GM12878 (cell line): Measurements from ENCODE around the gene STAB2. TPM values are rescaled to one million over a fixed set of nuclear protein-coding genes. Genes with fewer than 3 reads are reported as not detected.

Experiments
- ATAC-seq: fragments of 200-7000 bp; cut with Tn5 transposase; 3 replicates; pipeline ENCODE4 v1.9.1; 2020; ENCODE audit warnings: mild to moderate bottlenecking, moderate library complexity
- BruUV-seq: library from RNA; stranded (reverse); fragments of 400-500 nt; replicated peaks from 2 replicates; lab custom pipeline; 2021; lab: Mats Ljungman, UMichigan
- CTCF ChIA-PET: fragments of 300-600 bp; sonication (Branson Sonifier 250); formaldehyde crosslinking; extraction: SDS; loops from one replicate; lab custom pipeline; 2021; ENCODE audit warnings: inconsistent platforms; lab: Yijun Ruan, JAX
- POLR2A ChIA-PET: fragments of 350-600 bp; formaldehyde crosslinking; extraction: SDS; loops from one replicate; lab custom pipeline; 2021; ENCODE audit warnings: inconsistent platforms; lab: Charles Lee
- RAD21 ChIA-PET: fragments of 300-600 bp; sonication (Branson Sonifier 250); formaldehyde crosslinking; loops from one replicate; lab custom pipeline; 2023; ENCODE audit warnings: antibody characterized with exemption; ENCODE audit not compliant: unreplicated experiment; lab: Charles Lee
- SMC1A ChIA-PET: fragments of 300-600 bp; sonication (Branson Sonifier 250); formaldehyde crosslinking; loops from one replicate; lab custom pipeline; 2023; ENCODE audit not compliant: unreplicated experiment, uncharacterized antibody; lab: Charles Lee
- DNase-seq: peaks from one replicate; pipeline ENCODE4 v3.0.0-alpha.2; 2011; ENCODE audit warnings: low read depth, low spot score
- FAIRE-seq: peaks from 3 replicates; lab custom pipeline; 2011; peaks lifted over from hg19 to GRCh38; lab: Jason Lieb, UNC
- H2AFZ ChIP-seq: 2 replicates; pipeline ENCODE4 v1.6.0; 2011; ENCODE audit warnings: low read depth, low read length, control low read depth; ENCODE audit not compliant: control insufficient read depth
- H3K27ac ChIP-seq: 2 replicates; pipeline ENCODE4 v1.5.1; 2011; ENCODE audit warnings: control low read depth; ENCODE audit not compliant: control insufficient read depth, insufficient read depth
- H3K27me3 ChIP-seq, 2 experiments: replicated peaks in 1 of 2; 2 replicates each; pipeline versions ENCODE4 v1.6.0 to v1.6.1; 2011; ENCODE audit warnings: low read length in 1 of 2; ENCODE audit not compliant: control insufficient read depth in 2 of 2, insufficient read depth in 2 of 2
- H3K36me3 ChIP-seq, 2 experiments: 2 replicates each; pipeline ENCODE4 v1.5.1; 2011; ENCODE audit warnings: low read length in 1 of 2; ENCODE audit not compliant: control insufficient read depth in 2 of 2, insufficient read depth in 2 of 2
- H3K4me1 ChIP-seq: 2 replicates; pipeline ENCODE4 v1.6.1; 2011; ENCODE audit warnings: mild to moderate bottlenecking, low read length, moderate library complexity, mixed read lengths; ENCODE audit not compliant: control insufficient read depth, insufficient read depth
- H3K4me2 ChIP-seq: 2 replicates; pipeline ENCODE4 v1.6.0; 2011; ENCODE audit warnings: control low read depth; ENCODE audit not compliant: control insufficient read depth, insufficient read depth
- H3K4me3 ChIP-seq: fragments of 200-600 bp; sonication (generic); 2 replicates; pipeline ENCODE4 v1.5.1; 2016
- H3K79me2 ChIP-seq: 2 replicates; pipeline ENCODE4 v1.6.0; 2011; ENCODE audit warnings: low read length; ENCODE audit not compliant: control insufficient read depth, insufficient read depth
- H3K9ac ChIP-seq: 2 replicates; pipeline ENCODE4 v1.8.0; 2011; ENCODE audit warnings: low read length, control low read depth, mixed read lengths; ENCODE audit not compliant: control insufficient read depth, insufficient read depth
- H3K9me3 ChIP-seq: replicated peaks from 3 replicates; pipeline ENCODE4 v1.5.1; 2011; ENCODE audit warnings: mild to moderate bottlenecking, low read length; ENCODE audit not compliant: control insufficient read depth, insufficient read depth
- H4K20me1 ChIP-seq: 2 replicates; pipeline ENCODE4 v1.6.0; 2011; ENCODE audit not compliant: control insufficient read depth, insufficient read depth
- BCL3 ChIP-seq: IDR thresholded peaks from 2 replicates; pipeline ENCODE4 v1.6.1; 2011; ENCODE audit warnings: borderline replicate concordance, low read depth, mild to moderate bottlenecking, moderate library complexity, low read length; ENCODE audit not compliant: insufficient read depth, poor library complexity, severe bottlenecking
- SRF ChIP-seq, 2 experiments: IDR thresholded peaks; 2 replicates each; pipeline ENCODE4 v1.6.1; 2011; ENCODE audit warnings: low read depth in 2 of 2, low read length in 2 of 2, mild to moderate bottlenecking in 1 of 2, moderate library complexity in 1 of 2
- ZNF217 ChIP-seq: fragments of 450-650 bp; IDR thresholded peaks from 2 replicates; pipeline ENCODE4 v1.6.1; 2017; ENCODE audit warnings: antibody characterized with exemption, mild to moderate bottlenecking
- ZNF384 ChIP-seq: IDR thresholded peaks from 2 replicates; pipeline ENCODE4 v1.6.1; 2012; ENCODE audit warnings: low read depth, mild to moderate bottlenecking, low read length, improper control_type of control experiment, borderline replicate concordance
- WGBS: methylation state at CpG from one replicate; pipeline ENCODE4 v1.1.6; 2016; ENCODE audit warnings: low lambda C conversion rate; ENCODE audit not compliant: insufficient replicate concordance, insufficient coverage; ENCODE audit errors: missing lambda C conversion rate; 5-methylcytosine and 5-hydroxymethylcytosine counted together
- in situ Hi-C: fragments of 300-500 bp; cut with MboI; formaldehyde crosslinking; loops from 9 replicates; pipeline ENCODE4 v1.14.3; 2018; ENCODE audit warnings: mixed read lengths
- intact Hi-C: fragments of 100-400 bp; cut with micrococcal nuclease; formaldehyde crosslinking; loops from one replicate; pipeline ENCODE4 v1.14.2; 2022; ENCODE audit not compliant: unreplicated experiment
- polyA plus RNA-seq, 11 experiments: library from polyadenylated mRNA; depleted of rRNA in 4 of 11; unstranded in 6 of 11; stranded (reverse) in 5 of 11; fragments of >200 nt; fragmentation: Nextera tagmentation in 4 of 11; fragmentation: Illumina TruSeq in 1 of 11; extraction: Ambion mirVana in 4 of 11; extraction: Trizol in 1 of 11; gene quantifications; 1 replicate in 1 of 11; 2 replicates in 10 of 11; pipeline versions ENCODE4 v1.2.1 to v1.2.3, GENCODE V29; 2011 to 2016; ENCODE audit warnings: inconsistent platforms in 2 of 11, missing spikeins in 2 of 11, low read depth in 1 of 11
- total RNA-seq, 4 experiments: library from RNA; depleted of rRNA in 3 of 4; stranded (reverse); fragments of >200 nt in 3 of 4; fragmentation: Illumina TruSeq in 1 of 4; extraction: Trizol in 1 of 4; gene quantifications; 2 replicates each; pipeline versions ENCODE4 v1.2.1 to v1.2.3, GENCODE V29; 2013 to 2021
- TF ChIP-seq, protein P1 (sequence below), 3 experiments: IDR thresholded peaks in 2 of 3; conservative IDR thresholded peaks in 1 of 3; 2 replicates each; pipeline ENCODE4 v1.5.1; 2011; ENCODE audit warnings: low read depth in 3 of 3, low read length in 3 of 3, mild to moderate bottlenecking in 3 of 3, control low read depth in 2 of 3, moderate library complexity in 2 of 3, inconsistent platforms in 1 of 3, mixed read lengths in 1 of 3; ENCODE audit not compliant: control insufficient read depth in 2 of 3, insufficient read depth in 1 of 3; ENCODE audit errors: extremely low read depth in 1 of 3
- TF ChIP-seq, protein P2 (sequence below): IDR thresholded peaks from 2 replicates; pipeline ENCODE4 v1.6.1; 2011; ENCODE audit warnings: mild to moderate bottlenecking, low read depth, low read length, moderate library complexity; ENCODE audit not compliant: insufficient replicate concordance
- TF ChIP-seq, protein P3 (sequence below): fragments of 450-650 bp; IDR thresholded peaks from 2 replicates; pipeline ENCODE4 v1.6.1; 2018; ENCODE audit warnings: mild to moderate bottlenecking, low read depth, moderate library complexity; ENCODE audit not compliant: partially characterized antibody
- TF ChIP-seq, protein P4 (sequence below): IDR thresholded peaks from 2 replicates; pipeline ENCODE4 v1.6.1; 2011; ENCODE audit warnings: low read depth, mild to moderate bottlenecking, low read length, moderate library complexity, borderline replicate concordance; ENCODE audit errors: extremely low read depth
- TF ChIP-seq, protein P5 (sequence below): IDR thresholded peaks from 2 replicates; pipeline ENCODE4 v1.6.1; 2012; ENCODE audit warnings: low read length, inconsistent platforms

Gene STAB2
- total and polyA plus RNA-seq, 10 of the 15 experiments (the other 5 are each of a cell fraction or from before 2014, with no cell fraction given) = 0.37 TPM; not detected in 9

DNA sequence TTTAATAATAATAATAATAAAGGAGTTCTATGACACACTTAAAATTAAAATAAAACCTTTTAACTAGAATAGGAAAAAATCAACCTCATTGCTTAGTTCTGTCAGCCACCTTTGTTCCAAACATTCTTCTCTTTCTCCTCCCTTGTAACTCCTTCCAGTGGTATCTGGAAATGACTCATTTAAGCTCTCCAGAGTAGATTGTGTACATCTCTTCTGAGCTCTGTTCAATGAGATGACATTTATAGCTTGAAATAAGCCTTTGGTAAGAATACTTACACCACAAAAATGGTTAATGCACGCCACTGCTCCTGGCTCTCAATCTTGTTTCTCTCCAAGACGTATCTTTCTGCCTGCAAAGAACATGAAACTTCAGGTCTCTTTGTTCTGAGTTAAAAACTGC lies 70.3 kb downstream of the STAB2 start:
- CTCF ChIA-PET = interaction anchor here (0.8 to 1.1 kb wide), 2 partner anchors 9 to 36 kb away, joined by 3 read pairs; no protein-coding TSS in a partner anchor
- Histone ChIP-seq H2AFZ (no peak overlapping the region), H3K4me3 (no peak overlapping the region), H3K4me2 (no peak overlapping the region), H4K20me1 (no peaks in the 10 kb centered on the region), H3K36me3 (no peaks in the 10 kb centered on the region), H3K4me1 (no peaks in the 10 kb centered on the region), H3K27ac (no peak overlapping the region), H3K79me2 (no peaks in the 10 kb centered on the region), H3K9me3 (no peaks in the 10 kb centered on the region), H3K9ac (no peak overlapping the region), H3K27me3 (peaks cover 0 to 3% of the 10 kb centered on the region in 2 experiments; a peak in 2 of 4 replicates)
- ATAC-seq (no peak), FAIRE-seq (no peak), DNase-seq (no peak)
- SMC1A ChIA-PET = interaction anchor here (0.6 kb wide), 1 partner anchor 1487 kb away, joined by 4 read pairs; no protein-coding TSS in a partner anchor
- RAD21 ChIA-PET = no interaction called here
- intact Hi-C loops = no loop called here
- in situ Hi-C loops = no loop called here
- POLR2A ChIA-PET = no interaction called here
- no peak for TF ChIP-seq ZNF217
- TF ChIP-seq, protein P1, sequence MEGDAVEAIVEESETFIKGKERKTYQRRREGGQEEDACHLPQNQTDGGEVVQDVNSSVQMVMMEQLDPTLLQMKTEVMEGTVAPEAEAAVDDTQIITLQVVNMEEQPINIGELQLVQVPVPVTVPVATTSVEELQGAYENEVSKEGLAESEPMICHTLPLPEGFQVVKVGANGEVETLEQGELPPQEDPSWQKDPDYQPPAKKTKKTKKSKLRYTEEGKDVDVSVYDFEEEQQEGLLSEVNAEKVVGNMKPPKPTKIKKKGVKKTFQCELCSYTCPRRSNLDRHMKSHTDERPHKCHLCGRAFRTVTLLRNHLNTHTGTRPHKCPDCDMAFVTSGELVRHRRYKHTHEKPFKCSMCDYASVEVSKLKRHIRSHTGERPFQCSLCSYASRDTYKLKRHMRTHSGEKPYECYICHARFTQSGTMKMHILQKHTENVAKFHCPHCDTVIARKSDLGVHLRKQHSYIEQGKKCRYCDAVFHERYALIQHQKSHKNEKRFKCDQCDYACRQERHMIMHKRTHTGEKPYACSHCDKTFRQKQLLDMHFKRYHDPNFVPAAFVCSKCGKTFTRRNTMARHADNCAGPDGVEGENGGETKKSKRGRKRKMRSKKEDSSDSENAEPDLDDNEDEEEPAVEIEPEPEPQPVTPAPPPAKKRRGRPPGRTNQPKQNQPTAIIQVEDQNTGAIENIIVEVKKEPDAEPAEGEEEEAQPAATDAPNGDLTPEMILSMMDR (IDR thresholded peaks at IDR 0.05 in 2 of 3, conservative IDR thresholded peaks at IDR 0.05 in 1 of 3; ENCODE audit: control insufficient read depth in 2 of 3, extremely low read depth in 1 of 3, insufficient read depth in 1 of 3, low read depth in 3 of 3, low read length in 3 of 3) = no peak
- TF ChIP-seq, protein P2, sequence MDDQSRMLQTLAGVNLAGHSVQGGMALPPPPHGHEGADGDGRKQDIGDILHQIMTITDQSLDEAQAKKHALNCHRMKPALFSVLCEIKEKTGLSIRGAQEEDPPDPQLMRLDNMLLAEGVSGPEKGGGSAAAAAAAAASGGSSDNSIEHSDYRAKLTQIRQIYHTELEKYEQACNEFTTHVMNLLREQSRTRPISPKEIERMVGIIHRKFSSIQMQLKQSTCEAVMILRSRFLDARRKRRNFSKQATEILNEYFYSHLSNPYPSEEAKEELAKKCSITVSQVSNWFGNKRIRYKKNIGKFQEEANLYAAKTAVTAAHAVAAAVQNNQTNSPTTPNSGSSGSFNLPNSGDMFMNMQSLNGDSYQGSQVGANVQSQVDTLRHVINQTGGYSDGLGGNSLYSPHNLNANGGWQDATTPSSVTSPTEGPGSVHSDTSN = no peak
- TF ChIP-seq, protein P3, sequence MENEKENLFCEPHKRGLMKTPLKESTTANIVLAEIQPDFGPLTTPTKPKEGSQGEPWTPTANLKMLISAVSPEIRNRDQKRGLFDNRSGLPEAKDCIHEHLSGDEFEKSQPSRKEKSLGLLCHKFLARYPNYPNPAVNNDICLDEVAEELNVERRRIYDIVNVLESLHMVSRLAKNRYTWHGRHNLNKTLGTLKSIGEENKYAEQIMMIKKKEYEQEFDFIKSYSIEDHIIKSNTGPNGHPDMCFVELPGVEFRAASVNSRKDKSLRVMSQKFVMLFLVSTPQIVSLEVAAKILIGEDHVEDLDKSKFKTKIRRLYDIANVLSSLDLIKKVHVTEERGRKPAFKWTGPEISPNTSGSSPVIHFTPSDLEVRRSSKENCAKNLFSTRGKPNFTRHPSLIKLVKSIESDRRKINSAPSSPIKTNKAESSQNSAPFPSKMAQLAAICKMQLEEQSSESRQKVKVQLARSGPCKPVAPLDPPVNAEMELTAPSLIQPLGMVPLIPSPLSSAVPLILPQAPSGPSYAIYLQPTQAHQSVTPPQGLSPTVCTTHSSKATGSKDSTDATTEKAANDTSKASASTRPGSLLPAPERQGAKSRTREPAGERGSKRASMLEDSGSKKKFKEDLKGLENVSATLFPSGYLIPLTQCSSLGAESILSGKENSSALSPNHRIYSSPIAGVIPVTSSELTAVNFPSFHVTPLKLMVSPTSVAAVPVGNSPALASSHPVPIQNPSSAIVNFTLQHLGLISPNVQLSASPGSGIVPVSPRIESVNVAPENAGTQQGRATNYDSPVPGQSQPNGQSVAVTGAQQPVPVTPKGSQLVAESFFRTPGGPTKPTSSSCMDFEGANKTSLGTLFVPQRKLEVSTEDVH = no peak
- TF ChIP-seq BCL3 = no peak
- no peak for TF ChIP-seq SRF (IDR thresholded peaks at IDR 0.05; ENCODE audit: low read depth in 2 of 2, low read length in 2 of 2)
- no peak for TF ChIP-seq ZNF384
- TF ChIP-seq, protein P4, sequence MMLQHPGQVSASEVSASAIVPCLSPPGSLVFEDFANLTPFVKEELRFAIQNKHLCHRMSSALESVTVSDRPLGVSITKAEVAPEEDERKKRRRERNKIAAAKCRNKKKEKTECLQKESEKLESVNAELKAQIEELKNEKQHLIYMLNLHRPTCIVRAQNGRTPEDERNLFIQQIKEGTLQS = no peak
- TF ChIP-seq, protein P5, sequence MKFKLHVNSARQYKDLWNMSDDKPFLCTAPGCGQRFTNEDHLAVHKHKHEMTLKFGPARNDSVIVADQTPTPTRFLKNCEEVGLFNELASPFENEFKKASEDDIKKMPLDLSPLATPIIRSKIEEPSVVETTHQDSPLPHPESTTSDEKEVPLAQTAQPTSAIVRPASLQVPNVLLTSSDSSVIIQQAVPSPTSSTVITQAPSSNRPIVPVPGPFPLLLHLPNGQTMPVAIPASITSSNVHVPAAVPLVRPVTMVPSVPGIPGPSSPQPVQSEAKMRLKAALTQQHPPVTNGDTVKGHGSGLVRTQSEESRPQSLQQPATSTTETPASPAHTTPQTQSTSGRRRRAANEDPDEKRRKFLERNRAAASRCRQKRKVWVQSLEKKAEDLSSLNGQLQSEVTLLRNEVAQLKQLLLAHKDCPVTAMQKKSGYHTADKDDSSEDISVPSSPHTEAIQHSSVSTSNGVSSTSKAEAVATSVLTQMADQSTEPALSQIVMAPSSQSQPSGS = no peak
- WGBS = 21% methylated on average over 2 of the region's 2 CpGs
- no TSS peak for BruUV-seq
